HG02973 (cell line): Measurements from ENCODE around the gene SLC34A1.

Experiments
- ATAC-seq: cut with Tn5 transposase; IDR thresholded peaks from one replicate; pipeline ENCODE4 v1.9.1; 2021; ENCODE audit warnings: moderate library complexity; ENCODE audit not compliant: unreplicated experiment

SLC34A1 gene

GRCh38 chr5:177443144-177443983 lies 59.1 kb downstream of the SLC34A1 start:
- ATAC-seq = no peak

GRCh38 chr5:177444106-177445051 lies 60.1 kb downstream of the SLC34A1 start:
- ATAC-seq = no peak

- ATAC-seq = no peak
These were observed 61.0 kb downstream of the SLC34A1 start for GRCh38 chr5:177445052-177445916.

- no peak for ATAC-seq
These were observed 61.6 kb downstream of the SLC34A1 start for GRCh38 chr5:177445917-177446199.

- no peak for ATAC-seq
These were observed 62.2 kb downstream of the SLC34A1 start, which contains the start of gene PRR7 for GRCh38 chr5:177446200-177447065. PRR7 (plus strand) TSS chr5:177446814; CDS start chr5:177455068, 8,254 bp downstream.

- no peak for ATAC-seq
These were observed 62.9 kb downstream of the SLC34A1 start for GRCh38 chr5:177447066-177447610.

GRCh38 chr5:177447611-177448243 lies 63.5 kb downstream of the SLC34A1 start:
- ATAC-seq = no peak
